Testis (tissue), 2 donors: ENCODE measurements around the gene KLK3.

Experiments used
- CTCF ChIP-seq, 3 experiments: fragments of 450-650 bp in 2 of 3; fragments of 200-600 bp in 1 of 3; sonication (generic) in 1 of 3; IDR thresholded peaks; one replicate each; pipeline ENCODE4 v1.5.1; 2016 to 2019; ENCODE audit warnings: antibody characterized with exemption in 3 of 3, mild to moderate bottlenecking in 2 of 3, moderate library complexity in 1 of 3
- POLR2A ChIP-seq: fragments of 450-650 bp; IDR thresholded peaks from one replicate; pipeline ENCODE4 v1.6.1; 2017; ENCODE audit warnings: antibody characterized with exemption, mild to moderate bottlenecking, moderate library complexity

- TF ChIP-seq CTCF (IDR thresholded peaks at IDR 0.05) = no peak
- TF ChIP-seq POLR2A = no peak
Measured at GRCh38 chr19:50858886-50859285, 4.2 kb downstream of the KLK3 start.
